ENCODE results near the gene AMOTL2.

AMOTL2 gene

DNA sequence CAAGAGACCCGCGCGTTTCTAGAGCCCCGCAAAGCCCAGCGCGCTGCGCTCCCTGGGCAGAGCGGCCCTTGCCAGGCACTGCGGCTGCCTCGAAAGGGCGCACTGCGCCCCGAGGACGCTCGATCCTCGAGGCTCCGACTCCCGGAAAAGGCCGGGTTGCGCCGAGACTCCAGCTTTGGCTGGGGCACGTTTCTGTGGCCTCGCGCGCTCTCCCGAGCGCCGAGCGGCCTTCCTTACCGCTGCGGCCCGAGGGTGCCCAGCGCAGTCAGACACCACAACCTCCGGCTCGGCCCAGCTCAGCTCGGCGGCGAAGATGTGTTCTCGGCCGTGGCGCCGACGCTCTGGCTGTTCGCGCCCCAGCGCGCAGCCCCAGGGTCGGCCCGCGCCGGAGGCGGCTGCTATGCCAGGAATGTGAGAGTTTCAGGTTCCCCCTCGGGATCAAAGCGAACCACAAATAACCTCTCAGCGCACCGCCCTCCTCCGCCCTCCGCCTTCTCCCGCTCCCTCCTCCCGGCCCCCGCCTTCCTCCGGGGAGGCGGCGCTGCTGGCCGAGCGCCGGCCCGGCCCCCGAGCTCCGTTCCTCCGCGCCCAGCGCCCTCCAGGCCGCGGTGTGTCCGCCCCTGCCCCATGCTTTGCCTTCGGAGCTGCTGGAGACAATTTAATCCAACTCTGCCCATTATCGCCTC, at the start of gene AMOTL2:
Gene AMOTL2, minus strand, starts transcription at position 343 of the 686 bp plus-strand sequence. CDS start 3,014 bp downstream, outside the sequence.
- Mint-ChIP-seq H3K4me1 (ENCODE audit: low read depth) (peaks cover 15% of the 10 kb centered on the region), H3K36me3 (ENCODE audit: low read depth) (no peaks in the 10 kb centered on the region), H3K9me3 (no peaks in the 10 kb centered on the region), H3K4me3 (peak within 1 kb of the TSS; percentile 69), H3K27ac (no peak within 1 kb of the TSS), H3K27me3 (peaks cover 72% of the 10 kb centered on the region)
- intact Hi-C loops (cut with micrococcal nuclease), result no loop called here

DNA sequence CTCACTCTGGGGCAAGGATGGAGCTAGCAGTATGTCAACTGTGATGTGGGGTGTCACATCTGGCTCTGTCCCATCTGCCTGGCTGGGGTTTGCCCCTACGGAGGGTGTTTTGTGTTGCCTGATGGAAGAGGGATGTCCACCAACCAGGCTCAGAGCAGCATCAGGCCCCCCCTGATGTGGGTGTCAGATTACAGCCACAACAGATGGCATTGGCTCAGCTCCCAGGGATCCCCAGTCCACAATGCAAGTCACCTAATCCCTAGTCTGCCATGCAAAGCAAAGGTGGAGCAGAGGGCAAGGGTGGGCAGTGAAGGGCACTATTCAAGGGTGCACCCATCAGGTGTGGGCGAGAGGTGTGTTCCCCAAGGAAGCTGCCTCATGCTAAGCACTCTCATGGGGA, 48.9 kb upstream of the AMOTL2 start:
- Mint-ChIP-seq H3K27me3 (no peaks in the 10 kb centered on the region), H3K4me3 (no peak overlapping the region), H3K9me3 (no peaks in the 10 kb centered on the region), H3K4me1 (ENCODE audit: low read depth) (no peaks in the 10 kb centered on the region), H3K36me3 (ENCODE audit: low read depth) (no peaks in the 10 kb centered on the region), H3K27ac (no peak overlapping the region)
- intact Hi-C loops (cut with micrococcal nuclease), result no loop called here

DNA sequence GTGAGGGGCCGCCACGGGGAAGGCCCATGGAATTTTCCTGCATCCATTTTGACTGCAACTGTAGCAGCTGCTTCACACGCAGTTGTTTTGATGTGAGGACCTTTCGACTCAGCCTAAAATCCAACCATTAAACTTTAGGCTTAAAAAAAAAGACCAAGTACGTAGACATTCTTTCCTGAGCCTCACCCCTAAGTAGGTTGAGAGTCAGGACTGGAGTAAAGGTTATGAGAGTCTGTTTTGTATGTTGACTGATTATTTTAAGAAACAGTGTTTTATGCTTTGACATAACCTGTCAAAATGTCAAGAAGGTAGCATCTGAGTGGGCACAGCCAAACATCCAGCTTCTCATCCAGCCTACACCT, 45.7 kb upstream of the AMOTL2 start:
- H3K4me3 Mint-ChIP-seq, result no peak overlapping the region
- H3K4me1 Mint-ChIP-seq (ENCODE audit: low read depth), result no peaks in the 10 kb centered on the region
- intact Hi-C loops (cut with micrococcal nuclease), result no loop called here
- H3K27ac Mint-ChIP-seq, result no peak overlapping the region
- no peaks in the 10 kb centered on the region for H3K36me3 Mint-ChIP-seq (ENCODE audit: low read depth)
- H3K27me3 Mint-ChIP-seq, result no peaks in the 10 kb centered on the region
- no peaks in the 10 kb centered on the region for H3K9me3 Mint-ChIP-seq

DNA sequence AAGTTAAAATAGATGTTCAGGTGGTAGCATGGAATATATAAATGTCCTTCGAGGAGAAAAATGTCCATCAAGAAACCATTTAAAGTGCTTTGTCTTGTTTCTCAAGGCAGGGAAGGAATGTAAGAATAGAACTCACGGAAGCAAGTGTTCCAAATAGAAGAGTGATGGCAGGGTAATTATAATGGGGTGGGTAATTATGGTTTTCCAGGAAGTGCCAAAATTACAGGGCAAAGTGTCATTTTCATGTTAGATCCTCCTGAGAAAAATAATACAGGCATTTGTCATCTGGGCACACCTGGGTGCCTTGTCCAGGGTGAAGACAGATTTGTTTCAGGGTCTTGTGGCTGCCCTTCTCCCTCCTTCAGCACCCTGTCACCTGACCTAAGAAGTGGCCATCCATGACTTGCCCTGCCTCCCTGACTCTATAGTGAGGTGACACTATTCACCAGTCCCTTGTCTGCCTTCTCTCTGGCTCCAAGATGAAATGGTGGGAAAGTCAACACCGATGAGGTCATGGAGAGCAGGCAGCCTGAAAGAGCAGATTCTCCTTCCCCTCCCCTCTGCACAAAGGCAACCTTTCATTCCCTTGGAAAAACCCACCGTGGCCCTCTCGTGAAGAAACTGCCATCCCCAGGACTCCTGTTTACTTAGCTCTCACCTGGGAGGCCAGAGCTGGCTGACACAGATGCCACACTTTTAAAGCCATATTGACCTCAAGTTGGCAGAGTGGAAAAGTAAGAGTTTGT, 45.1 kb upstream of the AMOTL2 start:
- H3K4me3 Mint-ChIP-seq, result no peak overlapping the region
- intact Hi-C loops (cut with micrococcal nuclease), result no loop called here
- no peaks in the 10 kb centered on the region for H3K27me3 Mint-ChIP-seq
- H3K9me3 Mint-ChIP-seq, result no peaks in the 10 kb centered on the region
- no peaks in the 10 kb centered on the region for H3K4me1 Mint-ChIP-seq (ENCODE audit: low read depth)
- no peaks in the 10 kb centered on the region for H3K36me3 Mint-ChIP-seq (ENCODE audit: low read depth)
- H3K27ac Mint-ChIP-seq, result no peak overlapping the region

DNA sequence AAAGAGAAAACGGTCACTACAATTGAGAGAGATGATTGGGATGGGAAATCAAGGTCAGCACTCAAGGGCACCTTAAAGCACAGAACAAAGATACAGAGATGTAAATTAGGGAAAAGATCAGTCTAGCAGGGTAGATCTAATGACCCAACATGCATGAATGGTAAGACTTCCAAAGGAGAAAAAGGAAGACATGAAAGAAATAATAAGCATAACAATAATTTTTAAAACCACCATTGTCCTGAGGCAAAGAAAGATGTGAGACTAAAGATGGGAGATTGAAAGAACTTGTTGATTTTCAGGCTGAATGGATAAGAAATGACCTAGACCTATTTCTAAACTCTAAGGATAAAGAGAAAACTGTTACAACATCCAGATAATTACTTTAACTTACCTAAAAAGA, 34.8 kb upstream of the AMOTL2 start:
- Mint-ChIP-seq H3K36me3 (ENCODE audit: low read depth) (no peaks in the 10 kb centered on the region), H3K27ac (no peak overlapping the region), H3K27me3 (peaks cover 56% of the 10 kb centered on the region), H3K9me3 (no peaks in the 10 kb centered on the region), H3K4me1 (ENCODE audit: low read depth) (no peaks in the 10 kb centered on the region), H3K4me3 (no peak overlapping the region)
- intact Hi-C loops (cut with micrococcal nuclease), result no loop called here

DNA sequence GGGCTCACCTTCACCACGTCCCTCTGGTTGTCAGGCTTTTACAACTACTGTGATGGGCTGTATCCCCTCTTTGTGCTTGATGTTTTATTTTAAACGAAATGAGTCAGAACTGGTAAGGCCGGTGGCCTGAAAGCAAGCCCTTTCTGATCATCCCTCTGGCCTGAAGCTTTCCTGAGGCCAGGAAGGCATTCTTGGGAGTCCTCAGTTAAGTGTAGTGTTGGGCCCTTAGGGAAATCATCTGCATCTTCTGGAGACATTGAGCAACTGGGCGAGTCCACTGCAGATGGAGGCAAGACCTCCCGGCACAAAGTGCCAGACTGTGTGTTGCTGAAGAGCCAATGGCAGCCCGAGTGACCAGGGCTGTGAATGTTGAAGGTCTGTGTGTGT, 33.0 kb upstream of the AMOTL2 start:
- H3K4me3 Mint-ChIP-seq, result no peak overlapping the region
- peaks cover 16% of the 10 kb centered on the region for H3K9me3 Mint-ChIP-seq
- intact Hi-C loops (cut with micrococcal nuclease), result no loop called here
- no peaks in the 10 kb centered on the region for H3K36me3 Mint-ChIP-seq (ENCODE audit: low read depth)
- no peak overlapping the region for H3K27ac Mint-ChIP-seq
- no peaks in the 10 kb centered on the region for H3K4me1 Mint-ChIP-seq (ENCODE audit: low read depth)
- peaks cover 62% of the 10 kb centered on the region for H3K27me3 Mint-ChIP-seq

DNA sequence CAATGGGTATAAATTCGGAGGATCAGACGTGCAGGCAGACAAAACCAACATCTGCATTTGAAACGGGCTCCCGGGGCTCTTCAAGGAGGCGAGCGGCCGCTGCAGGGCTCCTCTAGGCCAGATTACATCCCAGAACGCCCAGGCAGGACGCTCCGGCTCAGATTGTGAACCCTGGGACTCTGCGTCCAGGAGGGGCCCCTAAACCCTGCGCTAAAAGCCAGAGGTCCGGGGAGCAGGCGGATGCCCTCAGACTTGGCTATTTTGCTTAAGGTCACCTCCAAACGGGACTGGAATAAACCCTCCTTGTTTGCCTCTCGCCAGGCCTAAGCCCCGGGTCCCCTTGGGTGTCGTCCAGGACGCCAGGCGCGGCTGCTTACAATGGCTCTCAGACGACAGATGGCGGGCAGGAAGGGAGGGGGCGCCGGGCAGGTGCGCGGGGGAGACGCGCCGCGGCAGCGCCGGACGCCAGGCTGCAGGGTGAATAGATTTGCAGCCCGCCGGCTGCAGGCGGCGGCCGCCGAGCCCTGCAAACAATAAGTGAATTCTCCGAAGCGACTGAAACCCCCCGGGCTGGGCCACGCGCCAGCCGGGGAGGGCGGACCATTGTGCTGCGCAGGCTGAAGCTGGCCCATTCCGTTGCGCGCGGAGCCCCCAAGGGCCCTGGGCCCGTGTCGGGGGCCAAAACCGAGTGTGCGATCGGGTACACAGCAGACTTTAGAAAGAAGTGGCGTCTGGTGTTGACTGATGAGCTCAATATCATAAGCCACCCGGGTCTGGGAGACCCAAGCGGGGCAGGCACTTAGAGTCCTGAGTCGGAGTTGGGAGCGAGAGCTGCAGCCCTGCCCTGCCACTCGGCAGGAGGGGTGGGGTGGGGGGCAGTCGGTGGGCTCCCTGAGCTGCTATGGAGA, 32.3 kb upstream of the AMOTL2 start:
- H3K9me3 Mint-ChIP-seq, result peaks cover 22% of the 10 kb centered on the region
- H3K27me3 Mint-ChIP-seq, result peaks cover 61% of the 10 kb centered on the region
- no peaks in the 10 kb centered on the region for H3K4me1 Mint-ChIP-seq (ENCODE audit: low read depth)
- no peak overlapping the region for H3K4me3 Mint-ChIP-seq
- intact Hi-C loops (cut with micrococcal nuclease), result no loop called here
- H3K36me3 Mint-ChIP-seq (ENCODE audit: low read depth), result no peaks in the 10 kb centered on the region
- H3K27ac Mint-ChIP-seq, result no peak overlapping the region

DNA sequence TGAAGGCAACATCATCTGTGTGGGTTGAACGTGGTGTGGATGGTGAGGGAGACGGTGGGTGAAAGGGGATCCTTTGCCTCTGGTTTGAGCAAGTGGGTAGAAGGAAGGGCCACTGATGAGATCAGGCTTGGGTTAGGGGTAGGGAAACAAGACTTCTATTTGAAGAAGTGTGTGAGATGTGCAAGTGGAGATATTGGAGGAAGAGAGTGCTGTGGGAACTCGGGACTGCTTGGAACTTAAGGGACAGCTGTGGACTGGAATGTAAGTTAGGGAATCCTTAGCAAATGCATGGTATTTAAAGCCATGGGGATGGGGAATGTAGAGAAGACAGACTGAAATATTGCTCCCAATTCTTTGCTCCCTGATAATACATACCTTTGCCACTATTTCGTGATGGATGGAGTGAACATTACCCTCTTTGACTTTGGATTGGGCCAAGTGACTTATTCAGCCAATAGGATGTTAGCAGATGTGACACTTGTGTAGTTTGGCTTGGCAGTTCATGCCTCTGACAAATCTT, 30.2 kb upstream of the AMOTL2 start:
- H3K9me3 Mint-ChIP-seq, result peaks cover 24% of the 10 kb centered on the region
- intact Hi-C loops (cut with micrococcal nuclease), result no loop called here
- H3K4me3 Mint-ChIP-seq, result no peak overlapping the region
- H3K36me3 Mint-ChIP-seq (ENCODE audit: low read depth), result no peaks in the 10 kb centered on the region
- peaks cover 59% of the 10 kb centered on the region for H3K27me3 Mint-ChIP-seq
- H3K27ac Mint-ChIP-seq, result no peak overlapping the region
- no peaks in the 10 kb centered on the region for H3K4me1 Mint-ChIP-seq (ENCODE audit: low read depth)

DNA sequence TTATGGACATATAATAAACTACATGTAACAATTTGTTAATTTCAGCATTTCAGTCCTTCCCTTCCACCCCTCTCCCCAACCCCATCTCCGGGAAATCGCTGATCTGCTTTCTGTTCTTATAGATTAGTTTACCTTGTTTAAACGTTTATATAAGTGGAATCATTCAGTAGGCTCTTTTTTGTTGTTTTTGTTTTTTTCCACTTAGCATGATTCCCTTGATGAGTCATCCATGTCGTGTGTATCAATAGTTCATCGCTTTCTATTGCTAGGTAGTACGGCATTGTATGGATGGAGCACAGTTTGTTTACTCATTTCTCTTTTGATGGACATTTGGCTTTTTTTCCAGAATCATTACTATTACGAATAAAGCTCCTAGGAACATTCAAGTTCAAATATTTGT, 23.5 kb upstream of the AMOTL2 start:
- Mint-ChIP-seq H3K36me3 (ENCODE audit: low read depth) (no peaks in the 10 kb centered on the region), H3K4me1 (ENCODE audit: low read depth) (no peaks in the 10 kb centered on the region), H3K27ac (no peak overlapping the region), H3K27me3 (peaks cover 11% of the 10 kb centered on the region), H3K4me3 (no peak overlapping the region), H3K9me3 (peaks cover 13% of the 10 kb centered on the region)
- intact Hi-C loops (cut with micrococcal nuclease), result no loop called here

DNA sequence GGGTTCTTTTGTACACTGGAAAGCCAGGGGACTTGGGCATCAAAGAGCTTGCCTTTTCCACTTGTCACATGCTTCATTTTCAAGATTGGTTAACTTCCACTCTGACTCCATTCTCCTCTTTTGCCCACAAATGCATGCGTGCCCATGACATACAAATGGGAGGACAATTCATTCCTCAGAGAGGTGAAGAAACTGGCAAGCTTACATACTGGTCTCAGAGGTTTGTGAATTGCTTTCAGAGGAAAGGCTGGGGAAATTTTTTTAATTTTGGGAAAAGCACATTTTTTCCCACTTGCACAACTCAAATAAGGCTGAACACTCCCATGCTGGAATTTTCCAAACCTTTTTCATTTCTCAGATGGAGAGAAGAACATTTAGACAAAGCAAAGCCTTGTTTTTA, 20.9 kb upstream of the AMOTL2 start:
- H3K36me3 Mint-ChIP-seq (ENCODE audit: low read depth), result no peaks in the 10 kb centered on the region
- H3K27me3 Mint-ChIP-seq, result peaks cover 9% of the 10 kb centered on the region
- no peak overlapping the region for H3K4me3 Mint-ChIP-seq
- H3K9me3 Mint-ChIP-seq, result no peaks in the 10 kb centered on the region
- intact Hi-C loops (cut with micrococcal nuclease), result no loop called here
- H3K27ac Mint-ChIP-seq, result no peak overlapping the region
- no peaks in the 10 kb centered on the region for H3K4me1 Mint-ChIP-seq (ENCODE audit: low read depth)

DNA sequence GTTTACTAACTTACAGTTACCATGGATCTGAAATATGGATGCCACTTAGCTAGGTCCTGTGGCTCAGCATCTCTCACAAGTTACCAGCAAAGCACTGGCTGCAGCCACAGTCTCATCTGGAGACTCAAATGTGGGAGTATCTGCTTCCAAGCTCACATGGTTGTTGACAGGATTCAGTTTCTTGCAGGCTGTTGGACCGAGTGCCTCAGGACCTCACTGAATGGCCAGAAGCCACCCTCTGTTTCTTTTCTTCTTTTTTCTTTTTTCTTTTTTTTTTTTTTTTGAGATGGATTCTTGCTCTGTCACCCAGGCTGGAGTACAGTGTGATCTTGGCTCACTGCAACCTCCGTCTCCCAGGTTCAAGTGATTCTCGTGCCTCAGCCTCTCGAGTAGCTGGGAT, 20.1 kb upstream of the AMOTL2 start:
- Mint-ChIP-seq H3K27me3 (peaks cover 11% of the 10 kb centered on the region), H3K36me3 (ENCODE audit: low read depth) (no peaks in the 10 kb centered on the region), H3K4me1 (ENCODE audit: low read depth) (no peaks in the 10 kb centered on the region), H3K9me3 (no peaks in the 10 kb centered on the region), H3K27ac (no peak overlapping the region), H3K4me3 (no peak overlapping the region)
- intact Hi-C loops (cut with micrococcal nuclease), result no loop called here

DNA sequence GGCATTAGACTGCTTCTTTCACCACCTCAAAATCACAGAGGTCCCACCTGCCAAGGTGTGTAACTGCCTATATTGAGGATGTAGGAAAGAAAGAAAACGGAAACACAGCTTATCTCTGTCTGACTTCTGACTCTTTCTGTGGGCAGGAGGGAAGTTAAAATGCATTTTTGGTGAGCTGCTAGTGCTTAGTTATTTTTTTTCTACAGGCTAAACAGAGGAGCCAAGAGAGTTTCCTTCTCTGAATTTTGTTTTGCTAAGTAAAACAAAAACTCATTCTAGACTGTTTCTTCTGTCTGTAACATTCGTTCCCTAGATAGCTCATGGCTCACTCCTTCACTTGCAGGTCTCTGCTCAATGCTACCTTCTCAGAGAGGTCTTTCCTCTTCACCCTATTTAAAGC, 18.8 kb upstream of the AMOTL2 start:
- H3K27ac Mint-ChIP-seq, result no peak overlapping the region
- no peaks in the 10 kb centered on the region for H3K36me3 Mint-ChIP-seq (ENCODE audit: low read depth)
- intact Hi-C loops (cut with micrococcal nuclease), result no loop called here
- no peak overlapping the region for H3K4me3 Mint-ChIP-seq
- H3K9me3 Mint-ChIP-seq, result no peaks in the 10 kb centered on the region
- no peaks in the 10 kb centered on the region for H3K4me1 Mint-ChIP-seq (ENCODE audit: low read depth)
- H3K27me3 Mint-ChIP-seq, result peaks cover 10% of the 10 kb centered on the region

DNA sequence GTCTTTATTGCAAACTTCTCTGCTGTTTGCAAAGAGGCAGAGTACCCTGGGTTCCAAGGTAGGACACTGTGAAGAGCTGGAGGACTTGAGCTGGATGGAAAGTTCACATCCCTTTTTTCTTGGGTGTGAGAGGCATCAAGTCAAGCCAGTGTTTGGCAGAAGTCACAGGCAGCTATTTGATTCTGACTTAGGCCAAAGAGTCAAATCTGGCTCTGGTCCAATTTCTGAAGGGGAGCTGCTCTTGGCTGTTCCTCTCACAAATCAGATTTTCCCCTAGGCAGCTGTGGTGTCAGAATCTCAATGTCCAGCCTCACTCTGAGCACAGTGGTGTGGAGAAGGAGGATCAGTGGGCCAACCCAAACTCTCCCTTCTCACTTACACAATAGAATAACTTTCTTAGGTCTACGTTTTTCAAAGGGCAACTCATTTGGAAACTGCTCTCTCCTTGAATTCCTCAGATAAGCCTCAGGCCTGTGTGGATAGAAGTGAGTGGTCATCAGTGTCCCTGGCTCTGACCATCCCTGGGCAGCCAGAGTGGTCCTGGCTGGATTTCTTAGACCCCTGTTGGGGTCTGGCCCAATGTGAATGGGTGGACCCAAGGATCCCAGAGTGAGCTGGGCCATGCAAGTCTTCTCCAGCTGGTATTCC, 18.2 kb upstream of the AMOTL2 start:
- Mint-ChIP-seq H3K4me1 (ENCODE audit: low read depth) (no peaks in the 10 kb centered on the region), H3K27me3 (peaks cover 14% of the 10 kb centered on the region), H3K4me3 (no peak overlapping the region), H3K27ac (no peak overlapping the region), H3K36me3 (ENCODE audit: low read depth) (no peaks in the 10 kb centered on the region), H3K9me3 (no peaks in the 10 kb centered on the region)
- intact Hi-C loops (cut with micrococcal nuclease), result no loop called here
